Ectodermal cell (in vitro differentiated cells): ENCODE results near the gene MFSD2B.
"Not testable (repeated sequence)": the region's sequence is repeated elsewhere in the genome, so short reads cannot be mapped to it uniquely, and the experiment has no call there.

Experiments
- H3K27ac ChIP-seq: 2 replicates; pipeline ENCODE4 v1.7.0; 2013; ENCODE audit warnings: mild to moderate bottlenecking, low read depth, low read length; ENCODE audit not compliant: insufficient read depth, poor library complexity, severe bottlenecking
- H3K27me3 ChIP-seq: 2 replicates; pipeline ENCODE4 v1.7.0; 2013; ENCODE audit warnings: mild to moderate bottlenecking, low read length; ENCODE audit not compliant: insufficient read depth, control insufficient read depth, poor library complexity, severe bottlenecking
- H3K36me3 ChIP-seq: one replicate; pipeline ENCODE4 v1.7.0; 2013; ENCODE audit warnings: low read length; ENCODE audit not compliant: control insufficient read depth, insufficient read depth
- H3K4me1 ChIP-seq: one replicate; pipeline ENCODE4 v1.7.0; 2013; ENCODE audit warnings: low read length; ENCODE audit not compliant: control insufficient read depth, insufficient read depth
- H3K4me3 ChIP-seq: 2 replicates; pipeline ENCODE4 v1.7.0; 2013; ENCODE audit warnings: low read depth, low read length, control low read depth; ENCODE audit not compliant: insufficient read depth
- H3K9me3 ChIP-seq: 2 replicates; pipeline ENCODE4 v1.7.0; 2013; ENCODE audit warnings: mild to moderate bottlenecking, low read length, moderate library complexity; ENCODE audit not compliant: control insufficient read depth
- WGBS, 2 experiments: methylation state at CpG; one replicate each; pipeline ENCODE4 v1.1.7; 2013; ENCODE audit warnings: missing lambda C conversion rate in 2 of 2; 5-methylcytosine and 5-hydroxymethylcytosine counted together

Gene MFSD2B

DNA sequence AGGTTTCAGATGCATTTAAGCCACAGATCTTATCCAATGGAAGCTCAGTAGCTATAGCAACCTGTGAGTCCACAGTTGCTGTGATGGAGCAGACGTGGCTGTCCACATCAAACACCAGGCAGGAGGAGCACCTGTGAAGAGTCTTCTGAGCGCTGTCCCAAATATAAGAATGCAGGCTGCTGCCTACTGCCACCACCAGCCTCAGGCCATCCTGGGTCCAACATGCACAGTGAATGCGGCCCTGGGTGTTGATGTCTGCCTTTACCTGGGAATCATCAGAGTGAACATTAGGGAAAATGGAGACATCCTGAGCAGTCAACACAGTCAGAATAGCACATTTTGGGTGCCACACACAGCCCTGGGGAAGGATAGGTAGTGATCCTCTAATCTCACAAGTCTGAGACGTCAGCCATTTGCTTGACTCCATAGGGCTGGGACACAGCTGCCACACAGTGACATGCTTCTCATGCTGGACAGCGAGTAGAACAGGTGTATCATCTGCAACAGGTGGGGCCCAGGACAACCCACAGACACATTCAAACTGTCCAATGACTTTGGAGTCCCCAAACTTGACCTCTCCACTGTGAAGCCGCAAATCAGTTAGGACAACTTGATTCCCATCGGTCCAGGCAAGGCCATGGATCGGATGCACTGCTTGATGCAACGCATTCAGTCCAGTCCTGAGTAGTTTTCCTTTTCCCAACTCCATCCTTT, 29.1 kb downstream of the MFSD2B start:
- no peaks in the 10 kb centered on the region for H3K9me3 ChIP-seq
- H3K27me3 ChIP-seq, result no peaks in the 10 kb centered on the region
- H3K36me3 ChIP-seq, result peaks cover 29% of the 10 kb centered on the region
- WGBS, 2 experiments, result 96 to 97% methylated on average over 9 of the region's 9 CpGs
- H3K27ac ChIP-seq, result no peak overlapping the region
- no peak overlapping the region for H3K4me3 ChIP-seq
- no peaks in the 10 kb centered on the region for H3K4me1 ChIP-seq

DNA sequence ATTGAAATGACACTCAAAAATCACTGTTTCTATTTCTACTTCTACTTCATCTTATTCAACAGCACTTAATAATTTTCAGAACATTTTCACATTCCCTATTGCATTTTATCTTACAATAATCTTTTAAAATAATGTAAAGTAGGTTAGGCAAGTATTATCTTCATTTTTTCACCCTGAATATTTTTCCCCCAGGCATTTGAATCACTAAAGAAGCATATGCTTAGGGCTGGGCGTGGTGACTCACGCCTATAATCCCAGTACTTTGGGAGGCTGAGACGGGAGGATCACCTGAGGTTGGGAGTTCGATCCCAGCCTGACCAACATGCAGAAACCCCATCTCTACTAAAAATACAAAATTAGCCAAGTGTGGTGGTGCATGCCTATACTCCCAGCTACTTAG, 30.6 kb downstream of the MFSD2B start:
- no peaks in the 10 kb centered on the region for H3K4me1 ChIP-seq
- 90% methylated on average over 4 of the region's 4 CpGs for WGBS, 2 experiments
- no peaks in the 10 kb centered on the region for H3K9me3 ChIP-seq
- H3K27me3 ChIP-seq, result no peaks in the 10 kb centered on the region
- no peak overlapping the region for H3K4me3 ChIP-seq
- H3K27ac ChIP-seq, result no peak overlapping the region
- peaks cover 29% of the 10 kb centered on the region for H3K36me3 ChIP-seq

DNA sequence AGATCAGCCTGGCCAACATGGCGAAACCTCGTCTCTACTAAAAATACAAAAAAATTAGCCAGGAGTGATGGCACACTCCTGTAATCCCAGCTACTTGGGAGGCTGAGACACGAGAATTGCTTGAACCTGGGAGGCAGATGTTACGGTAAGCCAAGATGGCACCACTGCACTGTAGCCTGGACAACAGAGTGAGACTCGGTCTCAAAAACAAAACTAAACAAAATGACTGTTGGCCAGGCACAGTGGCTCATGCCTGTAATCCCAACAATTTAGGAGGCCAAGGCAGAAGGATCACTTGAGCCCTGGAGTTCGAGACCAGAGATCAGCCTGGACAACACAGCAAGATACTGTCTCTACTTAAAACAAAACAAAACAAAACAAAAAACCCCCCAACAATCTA, 33.2 kb downstream of the MFSD2B start:
- not testable (repeated sequence) for H3K4me3 ChIP-seq, H3K27ac ChIP-seq, H3K9me3 ChIP-seq, H3K4me1 ChIP-seq, H3K27me3 ChIP-seq
- H3K36me3 ChIP-seq, result peaks cover 13% of the 10 kb centered on the region
- WGBS, 2 experiments, result 88 to 96% methylated on average over 6 of the region's 6 CpGs

DNA sequence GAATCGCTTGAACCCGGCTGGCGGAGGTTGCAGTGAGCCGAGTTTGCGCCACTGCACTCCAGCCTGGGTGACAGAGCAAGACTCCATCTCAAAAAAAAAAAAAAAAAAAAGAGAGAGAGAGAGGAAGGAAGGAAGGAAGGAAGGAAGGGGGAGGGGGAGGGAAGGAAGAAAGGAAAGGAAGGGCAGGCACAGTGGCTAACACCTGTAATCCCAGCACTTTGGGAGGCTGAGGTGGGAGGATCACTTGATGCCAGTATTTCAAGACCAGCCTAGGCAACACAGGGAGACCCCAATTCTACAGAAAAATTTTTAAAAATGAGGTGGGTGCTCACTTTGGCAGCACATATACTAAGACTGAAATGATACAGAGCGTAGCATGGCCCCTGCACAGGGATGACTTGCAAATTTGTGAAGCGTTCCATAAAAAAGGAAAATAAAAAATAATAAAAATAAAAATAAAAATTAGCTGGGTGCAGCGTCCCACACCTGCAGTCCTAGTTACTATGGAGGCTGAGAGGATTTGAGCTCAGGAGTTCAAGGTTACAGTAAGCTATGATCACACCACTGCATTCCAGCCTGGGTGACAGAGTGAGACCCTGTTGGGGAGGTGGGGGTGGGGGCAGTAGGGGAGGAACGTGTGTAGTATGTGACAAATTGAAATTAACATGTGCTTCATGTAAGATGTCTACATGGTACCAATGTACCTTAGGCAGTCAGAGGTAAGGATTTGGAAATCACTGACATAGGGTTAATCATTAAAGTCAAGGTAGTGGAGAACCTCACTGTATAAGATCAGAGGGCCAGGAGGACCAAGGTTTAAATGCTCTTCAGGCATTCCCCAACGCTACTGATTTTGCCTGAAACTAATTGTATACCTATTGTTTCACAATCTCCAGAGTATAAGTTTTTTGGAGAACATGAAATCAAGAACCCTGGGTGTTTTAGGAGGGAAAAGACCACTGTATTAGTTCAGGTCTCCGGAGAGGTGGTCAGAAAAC, 35.9 kb downstream of the MFSD2B start:
- Histone ChIP-seq H3K9me3 (no peaks in the 10 kb centered on the region), H3K27ac (no peak overlapping the region), H3K27me3 (no peaks in the 10 kb centered on the region), H3K4me1 (no peaks in the 10 kb centered on the region), H3K36me3 (no peaks in the 10 kb centered on the region), H3K4me3 (peak overlapping the region; percentile 69)
- 73 to 80% methylated on average over 8 to 11 of the region's 11 CpGs for WGBS, 2 experiments

DNA sequence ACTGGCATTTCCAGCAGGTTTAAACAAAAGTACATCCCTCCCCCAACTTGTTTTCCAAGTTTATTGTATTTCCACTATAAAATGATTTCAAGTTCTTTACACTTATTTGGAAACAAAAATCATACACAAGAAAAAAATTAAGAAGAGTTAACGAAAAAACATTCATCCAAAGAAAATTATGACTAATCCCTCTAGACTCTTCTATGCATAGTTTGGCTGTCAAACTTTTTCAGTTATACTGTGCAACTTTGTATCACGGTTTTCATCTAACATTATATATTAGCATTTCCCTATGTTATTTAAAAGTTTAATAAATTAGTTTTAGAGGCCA, 36.7 kb downstream of the MFSD2B start:
- WGBS, 2 experiments, result 0 to 4% methylated on average over 2 of the region's 2 CpGs
- Histone ChIP-seq H3K27me3 (no peaks in the 10 kb centered on the region), H3K4me3 (peak overlapping the region; percentile 69), H3K4me1 (no peaks in the 10 kb centered on the region), H3K36me3 (no peaks in the 10 kb centered on the region), H3K9me3 (no peaks in the 10 kb centered on the region), H3K27ac (no peak overlapping the region)

DNA sequence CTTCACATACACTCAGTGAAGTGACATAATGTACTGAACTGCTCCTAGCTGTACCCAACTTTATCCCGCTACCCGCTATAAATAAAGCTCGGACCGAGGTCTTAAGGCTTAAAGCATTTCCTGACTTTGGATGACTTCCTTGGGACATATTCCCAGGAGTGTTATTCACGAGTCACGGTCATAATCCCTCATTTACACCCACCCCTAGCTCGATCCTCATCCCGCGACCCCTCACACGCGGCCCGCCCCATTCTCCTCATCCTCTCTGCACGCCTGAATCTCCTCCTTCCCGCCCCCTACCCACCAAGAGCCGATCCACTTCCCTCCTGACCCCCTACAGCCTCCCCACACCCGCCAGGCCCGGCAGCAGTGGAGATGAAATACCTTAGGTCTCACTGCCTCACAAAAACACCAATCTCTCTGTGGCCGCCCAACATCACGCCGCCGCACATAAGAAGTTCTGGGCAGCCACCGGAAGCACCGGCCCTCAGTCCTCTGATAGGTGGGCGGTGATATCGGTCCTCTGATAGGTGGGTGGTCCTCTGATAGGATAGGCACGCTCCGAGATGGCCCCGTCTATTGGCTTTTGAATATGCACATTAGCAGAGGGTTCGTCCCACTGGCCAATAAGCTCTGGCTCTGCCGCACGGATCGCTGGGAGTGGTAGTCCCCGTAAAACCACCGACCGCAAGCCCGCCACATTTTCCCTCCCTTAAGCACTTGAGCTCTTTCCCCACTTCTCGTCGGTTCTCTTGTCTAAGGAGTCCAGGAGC, 37.2 kb downstream of the MFSD2B start, which contains the start of gene WDCP:
Gene WDCP (minus strand): TSS at position 462 of the 773 bp plus-strand sequence. CDS start 7,897 bp downstream, outside the sequence.
- Histone ChIP-seq H3K27ac (no peak within 1 kb of the TSS), H3K27me3 (no peaks in the 10 kb centered on the region), H3K4me1 (no peaks in the 10 kb centered on the region), H3K9me3 (no peaks in the 10 kb centered on the region), H3K36me3 (no peaks in the 10 kb centered on the region), H3K4me3 (peak within 1 kb of the TSS; percentile 69)
- WGBS, 2 experiments, result 0 to 1% methylated on average over 38 of the region's 38 CpGs

DNA sequence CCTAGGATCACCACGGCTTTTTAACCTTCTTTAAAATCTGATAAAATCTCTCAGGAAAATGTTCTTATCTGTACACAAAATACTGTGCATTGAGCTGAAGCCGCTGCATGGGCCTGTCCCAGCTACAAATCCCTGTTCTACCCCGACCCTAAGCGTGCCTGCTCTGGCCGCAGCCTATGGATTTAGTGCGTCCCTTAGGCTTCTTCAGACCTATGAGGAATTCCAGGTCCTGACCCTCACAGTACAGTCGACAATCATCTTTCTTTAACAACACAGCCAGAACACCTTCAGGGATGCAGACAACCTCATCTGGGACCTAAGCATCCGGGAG, 37.8 kb downstream of the MFSD2B start:
- Histone ChIP-seq H3K4me3 (peak overlapping the region; percentile 14), H3K27me3 (no peaks in the 10 kb centered on the region), H3K4me1 (no peaks in the 10 kb centered on the region), H3K9me3 (no peaks in the 10 kb centered on the region), H3K27ac (no peak overlapping the region), H3K36me3 (no peaks in the 10 kb centered on the region)
- WGBS, 2 experiments, result 64 to 66% methylated on average over 8 of the region's 8 CpGs

DNA sequence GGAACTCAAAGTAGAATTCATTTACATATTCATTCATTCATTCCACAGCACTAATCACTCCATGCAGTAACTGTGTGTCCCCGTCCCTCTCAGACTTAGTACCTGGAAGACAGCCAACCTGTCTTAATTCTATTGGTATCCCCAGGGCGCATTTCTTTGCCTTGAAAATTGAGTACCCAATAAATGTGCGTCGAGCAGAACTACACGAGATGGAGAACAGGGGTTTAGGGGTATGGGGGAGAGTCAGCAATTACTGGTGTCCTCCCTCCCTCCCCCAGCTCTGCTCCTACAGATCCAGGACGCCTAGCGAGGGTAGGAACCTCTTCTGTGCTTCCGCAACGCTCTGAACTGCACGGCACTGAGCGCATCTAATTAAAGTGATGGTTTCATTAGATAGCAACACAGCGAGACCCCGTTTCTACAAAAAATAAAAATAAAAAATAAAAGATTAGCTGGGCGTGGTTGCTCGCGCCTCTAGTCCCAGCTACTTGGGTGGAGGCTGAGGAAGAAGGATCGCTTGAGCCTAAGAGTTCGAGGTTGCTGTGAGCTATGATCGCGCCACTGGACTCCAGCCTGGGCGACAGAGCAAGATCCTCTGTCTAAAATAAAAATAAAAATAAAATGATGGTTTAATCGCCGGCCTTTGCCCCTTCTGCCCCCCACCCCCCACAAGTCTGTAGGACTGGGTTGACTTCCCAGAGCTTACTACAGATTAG, 39.0 kb downstream of the MFSD2B start:
- Histone ChIP-seq H3K4me1 (no peaks in the 10 kb centered on the region), H3K4me3 (peak overlapping the region; percentile 78), H3K27ac (no peak overlapping the region), H3K9me3 (no peaks in the 10 kb centered on the region), H3K27me3 (no peaks in the 10 kb centered on the region), H3K36me3 (no peaks in the 10 kb centered on the region)
- WGBS, 2 experiments, result 81 to 85% methylated on average over 22 to 23 of the region's 23 CpGs

DNA sequence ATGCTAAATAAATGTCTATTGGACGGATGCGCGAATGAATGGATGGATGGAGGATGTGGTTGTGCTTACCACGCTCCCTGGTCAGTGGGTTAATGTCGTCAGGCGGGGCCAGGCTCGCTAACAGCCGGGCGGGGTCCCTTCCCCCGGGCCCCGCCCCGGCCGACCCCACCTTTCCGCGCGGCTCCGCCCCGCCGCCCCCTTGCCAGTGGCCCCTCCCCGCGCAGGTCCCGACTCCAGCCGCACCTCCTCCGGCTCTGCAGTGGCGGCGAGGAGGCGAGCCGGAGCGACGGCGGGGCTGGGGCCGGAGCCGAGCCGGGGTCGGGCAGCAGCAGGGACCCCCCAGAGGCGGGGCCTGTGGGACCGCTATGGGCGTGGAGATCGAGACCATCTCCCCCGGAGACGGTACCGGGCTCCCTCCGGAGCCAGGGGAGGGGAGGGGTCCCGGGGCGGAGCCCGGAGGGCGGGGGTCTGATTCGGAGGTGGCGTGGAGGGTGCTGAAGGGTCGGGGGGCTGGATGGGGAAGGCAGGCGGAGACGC, 39.7 kb downstream of the MFSD2B start, which contains the start of gene FKBP1B:
Gene FKBP1B (plus strand): TSS at position 257 of the 537 bp plus-strand sequence. CDS start 109 bp downstream, at position 366.
- 0% methylated on average over 52 of the region's 52 CpGs for WGBS, 2 experiments
- peak within 1 kb of the TSS; percentile 16 for H3K27ac ChIP-seq

More for the DNA sequence above, 39.7 kb downstream of the MFSD2B start, which contains the start of gene FKBP1B:
- Histone ChIP-seq H3K27me3 (no peaks in the 10 kb centered on the region), H3K4me3 (peak within 1 kb of the TSS; percentile 78), H3K9me3 (no peaks in the 10 kb centered on the region), H3K36me3 (no peaks in the 10 kb centered on the region), H3K4me1 (no peaks in the 10 kb centered on the region)
